Calu3 (cell line): ENCODE results near the gene PGM5. TPM values are rescaled to one million over a fixed set of nuclear protein-coding genes. Genes with fewer than 3 reads are reported as not detected.

Source experiments
- BruUV-seq: library from RNA; stranded (reverse); fragments of 400-500 nt; replicated peaks from 2 replicates; lab custom pipeline; 2021; lab: Mats Ljungman, UMichigan
- CTCF ChIA-PET: fragments of 300-600 bp; sonication (Branson Sonifier 250); formaldehyde crosslinking; loops from one replicate; lab custom pipeline; 2022; ENCODE audit warnings: antibody characterized with exemption; lab: Charles Lee
- DNase-seq: peaks from one replicate; pipeline ENCODE4 v3.0.0; 2022
- H3K27ac Mint-ChIP-seq: one replicate; pipeline ENCODE4 v1.8.0; 2022; ENCODE audit warnings: mixed read lengths; ENCODE audit not compliant: unreplicated experiment
- H3K27me3 Mint-ChIP-seq: one replicate; pipeline ENCODE4 v1.8.0; 2022; ENCODE audit warnings: mixed read lengths; ENCODE audit not compliant: unreplicated experiment
- H3K36me3 Mint-ChIP-seq: one replicate; pipeline ENCODE4 v1.8.0; 2022; ENCODE audit warnings: mild to moderate bottlenecking, moderate library complexity, mixed read lengths; ENCODE audit not compliant: insufficient read depth, unreplicated experiment
- H3K4me1 Mint-ChIP-seq: one replicate; pipeline ENCODE4 v1.8.0; 2022; ENCODE audit warnings: mild to moderate bottlenecking, low read depth, mixed read lengths; ENCODE audit not compliant: unreplicated experiment
- H3K4me3 Mint-ChIP-seq: one replicate; pipeline ENCODE4 v1.8.0; 2022; ENCODE audit warnings: mild to moderate bottlenecking, low read depth, moderate library complexity, mixed read lengths; ENCODE audit not compliant: unreplicated experiment
- H3K9me3 Mint-ChIP-seq: one replicate; pipeline ENCODE4 v1.8.0; 2022; ENCODE audit warnings: low read depth, mixed read lengths; ENCODE audit not compliant: unreplicated experiment
- intact Hi-C: fragments of 100-400 bp; cut with micrococcal nuclease; formaldehyde crosslinking; loops from one replicate; pipeline ENCODE4 v1.10.0; 2022; ENCODE audit not compliant: unreplicated experiment
- total RNA-seq: library from RNA; stranded (reverse); gene quantifications from 2 replicates; pipeline ENCODE4 v1.2.3, GENCODE V29; 2022
- TF ChIP-seq, protein P1 (sequence below): fragments of 200-600 bp; IDR thresholded peaks from one replicate; pipeline ENCODE4 v1.8.0; 2022; ENCODE audit warnings: antibody characterized with exemption; ENCODE audit not compliant: unreplicated experiment

Gene PGM5
- total RNA-seq, 1 experiment from 2014 or later, result 0.87 TPM

DNA sequence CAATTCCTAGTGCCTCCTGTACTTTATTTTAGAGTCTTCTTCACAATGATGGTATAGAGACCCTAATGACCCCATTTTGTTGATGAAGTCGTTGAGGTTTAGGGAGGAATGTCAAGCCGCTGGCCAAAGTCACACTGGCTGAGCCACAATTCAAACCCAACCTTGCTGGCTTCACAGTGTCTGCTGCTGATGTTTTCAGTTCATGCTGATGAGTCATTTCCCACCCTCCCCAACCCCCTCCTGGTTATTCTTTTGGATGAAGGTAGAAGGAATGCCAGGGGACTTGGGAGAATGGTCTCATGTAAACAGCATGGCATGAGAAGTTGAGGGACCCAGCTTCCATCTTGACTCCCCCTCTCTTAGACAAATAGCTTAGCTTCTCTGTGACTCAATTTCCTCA, 115.7 kb downstream of the PGM5 start:
- BruUV-seq, result no TSS peak
- intact Hi-C loops, result no loop called here

DNA sequence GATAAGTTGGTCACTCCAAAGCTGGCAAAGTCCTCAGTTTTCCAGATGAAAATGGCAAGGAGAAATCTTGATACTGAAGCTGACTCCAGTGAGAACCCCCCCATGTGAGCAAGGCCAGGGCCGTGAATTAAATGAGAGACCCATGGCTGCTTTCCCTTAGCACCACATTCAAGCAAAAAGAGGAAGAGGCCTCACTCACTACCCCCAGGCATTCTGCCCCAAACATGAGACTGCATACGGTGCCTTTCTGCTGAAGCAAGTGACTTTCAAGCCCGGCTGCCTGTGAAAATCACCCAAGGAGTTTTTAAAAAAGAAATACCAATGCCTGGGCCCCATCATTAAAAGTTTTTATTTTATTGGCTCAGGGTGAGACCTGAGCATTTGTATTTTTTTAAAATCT, 117.4 kb downstream of the PGM5 start:
- CTCF ChIA-PET, result no interaction called here
- no TSS peak for BruUV-seq
- H3K27me3 Mint-ChIP-seq, result peaks cover 36% of the 10 kb centered on the region

More for the DNA sequence above, 115.7 kb downstream of the PGM5 start:
- no peak for DNase-seq
- Mint-ChIP-seq H3K9me3 (no peaks in the 10 kb centered on the region), H3K4me1 (no peaks in the 10 kb centered on the region), H3K36me3 (no peaks in the 10 kb centered on the region), H3K27me3 (peaks cover 39% of the 10 kb centered on the region), H3K27ac (no peak overlapping the region), H3K4me3 (no peak overlapping the region)
- CTCF ChIA-PET, result no interaction called here
- TF ChIP-seq, protein P1, sequence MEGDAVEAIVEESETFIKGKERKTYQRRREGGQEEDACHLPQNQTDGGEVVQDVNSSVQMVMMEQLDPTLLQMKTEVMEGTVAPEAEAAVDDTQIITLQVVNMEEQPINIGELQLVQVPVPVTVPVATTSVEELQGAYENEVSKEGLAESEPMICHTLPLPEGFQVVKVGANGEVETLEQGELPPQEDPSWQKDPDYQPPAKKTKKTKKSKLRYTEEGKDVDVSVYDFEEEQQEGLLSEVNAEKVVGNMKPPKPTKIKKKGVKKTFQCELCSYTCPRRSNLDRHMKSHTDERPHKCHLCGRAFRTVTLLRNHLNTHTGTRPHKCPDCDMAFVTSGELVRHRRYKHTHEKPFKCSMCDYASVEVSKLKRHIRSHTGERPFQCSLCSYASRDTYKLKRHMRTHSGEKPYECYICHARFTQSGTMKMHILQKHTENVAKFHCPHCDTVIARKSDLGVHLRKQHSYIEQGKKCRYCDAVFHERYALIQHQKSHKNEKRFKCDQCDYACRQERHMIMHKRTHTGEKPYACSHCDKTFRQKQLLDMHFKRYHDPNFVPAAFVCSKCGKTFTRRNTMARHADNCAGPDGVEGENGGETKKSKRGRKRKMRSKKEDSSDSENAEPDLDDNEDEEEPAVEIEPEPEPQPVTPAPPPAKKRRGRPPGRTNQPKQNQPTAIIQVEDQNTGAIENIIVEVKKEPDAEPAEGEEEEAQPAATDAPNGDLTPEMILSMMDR, result no peak

DNA sequence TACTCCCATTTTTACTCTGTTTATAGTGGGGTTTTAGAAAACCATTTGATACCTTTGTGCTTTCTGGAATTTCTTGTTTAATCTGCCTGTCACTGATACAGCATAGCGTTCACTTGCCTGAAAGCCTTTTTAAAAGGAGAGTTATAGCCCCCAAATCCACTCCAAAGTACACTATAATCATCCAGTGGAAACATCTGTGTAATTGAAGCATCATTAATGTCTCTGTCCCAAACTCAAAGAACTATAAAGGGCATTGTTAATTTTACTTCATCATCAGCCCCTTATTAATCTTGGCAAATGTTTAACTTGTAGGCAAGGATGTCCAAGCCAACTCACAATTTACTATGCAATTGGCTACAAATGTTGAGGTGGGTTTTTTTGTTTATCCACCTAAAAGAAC, 120.0 kb downstream of the PGM5 start:
- intact Hi-C loops, result no loop called here
- no TSS peak for BruUV-seq
- CTCF ChIA-PET, result no interaction called here
- Mint-ChIP-seq H3K27me3 (peaks cover 29% of the 10 kb centered on the region), H3K27ac (no peak overlapping the region), H3K9me3 (no peaks in the 10 kb centered on the region), H3K4me3 (no peak overlapping the region), H3K36me3 (no peaks in the 10 kb centered on the region), H3K4me1 (no peaks in the 10 kb centered on the region)
- TF ChIP-seq, protein P1, result no peak
- no peak for DNase-seq

More for the DNA sequence above, 117.4 kb downstream of the PGM5 start:
- no peaks in the 10 kb centered on the region for H3K9me3 Mint-ChIP-seq
- no peaks in the 10 kb centered on the region for H3K36me3 Mint-ChIP-seq
- no peaks in the 10 kb centered on the region for H3K4me1 Mint-ChIP-seq
- TF ChIP-seq, protein P1, result no peak
- DNase-seq, result no peak
- intact Hi-C loops, result no loop called here
- no peak overlapping the region for H3K4me3 Mint-ChIP-seq
- H3K27ac Mint-ChIP-seq, result no peak overlapping the region

DNA sequence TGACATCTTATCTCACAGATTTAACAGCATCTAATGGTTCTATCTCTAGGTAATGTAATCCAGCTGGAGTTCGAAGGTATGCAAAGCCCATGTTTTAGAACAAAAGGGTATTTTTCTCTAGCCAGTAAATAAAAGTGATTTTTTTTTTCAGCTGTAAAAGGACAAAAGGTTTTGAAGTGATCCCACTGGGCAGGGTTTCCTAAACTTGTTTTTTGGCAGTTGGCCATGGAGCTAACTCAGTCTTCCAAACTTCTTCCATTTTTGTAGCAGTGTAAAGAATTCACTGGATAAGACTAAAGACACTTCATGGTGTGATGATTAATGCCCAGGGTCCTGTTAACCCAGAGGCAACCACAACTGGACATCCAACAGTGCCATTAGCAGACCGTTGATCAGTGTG, 120.4 kb downstream of the PGM5 start:
- CTCF ChIA-PET, result no interaction called here
- no peak overlapping the region for H3K27ac Mint-ChIP-seq
- H3K9me3 Mint-ChIP-seq, result no peaks in the 10 kb centered on the region
- peaks cover 32% of the 10 kb centered on the region for H3K27me3 Mint-ChIP-seq
- no peaks in the 10 kb centered on the region for H3K36me3 Mint-ChIP-seq
- BruUV-seq, result no TSS peak
- intact Hi-C loops, result no loop called here
- H3K4me1 Mint-ChIP-seq, result no peaks in the 10 kb centered on the region
- H3K4me3 Mint-ChIP-seq, result no peak overlapping the region
- TF ChIP-seq, protein P1, result no peak
- no peak for DNase-seq
